ENCODE results near the gene FNDC7.

Gene FNDC7

DNA sequence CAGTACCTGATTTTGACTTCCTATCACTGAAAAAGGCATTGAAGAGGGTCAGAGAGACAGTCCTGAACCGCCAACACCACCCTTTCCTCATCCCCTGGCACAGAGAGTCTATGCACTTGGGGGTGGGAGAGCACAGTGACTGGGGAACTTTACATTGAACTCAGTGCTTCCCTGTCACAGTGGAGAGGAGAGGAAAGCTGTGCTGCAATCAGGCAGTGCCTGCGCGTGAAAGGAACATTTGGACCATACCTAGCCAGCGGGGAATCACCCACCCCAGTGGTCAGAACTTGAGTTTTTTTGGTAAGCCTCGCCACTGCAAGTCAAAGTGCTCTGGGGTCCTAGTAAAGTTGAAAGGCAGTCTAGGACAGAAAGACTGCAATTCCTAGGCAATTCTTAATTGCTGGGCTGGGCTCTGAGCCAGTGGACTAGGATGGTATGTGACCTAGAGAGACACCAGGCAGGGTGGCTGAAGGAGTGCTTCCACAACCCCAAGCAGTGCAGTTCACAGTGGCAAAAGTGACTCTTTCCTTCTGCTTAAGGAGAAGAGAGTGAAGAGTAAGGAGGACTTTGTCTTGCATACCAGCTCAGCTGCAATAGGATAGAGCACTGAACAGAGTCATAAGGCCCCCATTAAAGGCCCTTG is 42.5 kb upstream of the FNDC7 start:
- no peak overlapping the region for H2BK120ac ChIP-seq (ENCODE audit: insufficient read depth, low read length, poor library complexity)
- H3K79me2 ChIP-seq (ENCODE audit: control insufficient read depth, insufficient read depth, low read length, poor library complexity): no peaks in the 10 kb centered on the region
- H3K4me2 ChIP-seq (ENCODE audit: low read length): no peak overlapping the region
- no peak overlapping the region for H3K4ac ChIP-seq (ENCODE audit: low read depth, low read length)
- no peak overlapping the region for H3K14ac ChIP-seq (ENCODE audit: low read length)
- H3K9me3 ChIP-seq (ENCODE audit: insufficient read depth, low read depth, low read length): no peaks in the 10 kb centered on the region
- H3K23ac ChIP-seq (ENCODE audit: low read length): no peak overlapping the region
- no peaks in the 10 kb centered on the region for H3K79me1 ChIP-seq (ENCODE audit: low read length)
- no CpG with 5 or more reads among the region's 5 CpGs for whole genome bisulfite sequencing (ENCODE audit: extremely low coverage, insufficient coverage, insufficient read length)
- no peak overlapping the region for H4K8ac ChIP-seq (ENCODE audit: low read depth, low read length)
- no peaks in the 10 kb centered on the region for H3K36me3 ChIP-seq (ENCODE audit: control insufficient read depth in 1 of 2, insufficient read depth in 2 of 2, low read length in 2 of 2)
- no peak overlapping the region for H3K9ac ChIP-seq (ENCODE audit: low read length)
- H3K27ac ChIP-seq (ENCODE audit: low read depth, low read length): no peak overlapping the region
- H3K4me1 ChIP-seq (ENCODE audit: control insufficient read depth in 1 of 2, insufficient read depth in 2 of 2, low read length in 2 of 2): no peaks in the 10 kb centered on the region
- H2AFZ ChIP-seq (ENCODE audit: insufficient read depth, low read length, poor library complexity): no peak overlapping the region
- H3K4me3 ChIP-seq (ENCODE audit: low read depth, low read length): no peak overlapping the region
- H3K27me3 ChIP-seq (ENCODE audit: insufficient read depth, low read length): no peaks in the 10 kb centered on the region
- no peak overlapping the region for H4K91ac ChIP-seq (ENCODE audit: low read depth, low read length)
- DNase-seq: no peak
- no peak overlapping the region for H2BK5ac ChIP-seq (ENCODE audit: low read depth, low read length, poor library complexity)
- no peak overlapping the region for H3K18ac ChIP-seq (ENCODE audit: low read length)
- H2BK12ac ChIP-seq (ENCODE audit: low read length): no peak overlapping the region
- no peak overlapping the region for H2AK5ac ChIP-seq (ENCODE audit: low read length)
- H4K12ac ChIP-seq (ENCODE audit: low read depth, low read length): no peak overlapping the region

- Histone ChIP-seq H4K12ac (ENCODE audit: low read depth, low read length) (no peak overlapping the region), H3K23ac (ENCODE audit: low read length) (no peak overlapping the region), H3K79me2 (ENCODE audit: control insufficient read depth, insufficient read depth, low read length, poor library complexity) (no peaks in the 10 kb centered on the region), H2AFZ (ENCODE audit: insufficient read depth, low read length, poor library complexity) (no peak overlapping the region), H3K14ac (ENCODE audit: low read length) (no peak overlapping the region), H4K8ac (ENCODE audit: low read depth, low read length) (no peak overlapping the region), H2BK5ac (ENCODE audit: low read depth, low read length, poor library complexity) (no peak overlapping the region), H3K4me2 (ENCODE audit: low read length) (no peak overlapping the region), H3K18ac (ENCODE audit: low read length) (no peak overlapping the region), H3K27ac (ENCODE audit: low read depth, low read length) (no peak overlapping the region), H3K27me3 (ENCODE audit: insufficient read depth, low read length) (no peaks in the 10 kb centered on the region), H3K4me3 (ENCODE audit: low read depth, low read length) (no peak overlapping the region), H3K9me3 (ENCODE audit: insufficient read depth, low read depth, low read length) (no peaks in the 10 kb centered on the region), H4K91ac (ENCODE audit: low read depth, low read length) (no peak overlapping the region), H3K36me3 (ENCODE audit: control insufficient read depth in 1 of 2, insufficient read depth in 2 of 2, low read length in 2 of 2) (no peaks in the 10 kb centered on the region), H2AK5ac (ENCODE audit: low read length) (no peak overlapping the region), H2BK120ac (ENCODE audit: insufficient read depth, low read length, poor library complexity) (no peak overlapping the region), H3K9ac (ENCODE audit: low read length) (no peak overlapping the region), H3K4me1 (ENCODE audit: control insufficient read depth in 1 of 2, insufficient read depth in 2 of 2, low read length in 2 of 2) (no peaks in the 10 kb centered on the region), H3K79me1 (ENCODE audit: low read length) (no peaks in the 10 kb centered on the region), H3K4ac (ENCODE audit: low read depth, low read length) (no peak overlapping the region), H2BK12ac (ENCODE audit: low read length) (no peak overlapping the region)
- DNase-seq: no peak
- WGBS (ENCODE audit: extremely low coverage, insufficient coverage, insufficient read length): no CpG with 5 or more reads among the region's 2 CpGs
Measured at GRCh38 chr1:108671143-108671542, 41.6 kb upstream of the FNDC7 start.

- Histone ChIP-seq H2AK5ac (ENCODE audit: low read length) (no peak overlapping the region), H3K4ac (ENCODE audit: low read depth, low read length) (no peak overlapping the region), H3K4me3 (ENCODE audit: low read depth, low read length) (no peak overlapping the region), H2BK120ac (ENCODE audit: insufficient read depth, low read length, poor library complexity) (no peak overlapping the region), H3K27me3 (ENCODE audit: insufficient read depth, low read length) (no peaks in the 10 kb centered on the region), H3K79me1 (ENCODE audit: low read length) (peaks cover 2% of the 10 kb centered on the region), H3K4me2 (ENCODE audit: low read length) (no peak overlapping the region), H3K27ac (ENCODE audit: low read depth, low read length) (no peak overlapping the region), H2BK5ac (ENCODE audit: low read depth, low read length, poor library complexity) (no peak overlapping the region), H3K23ac (ENCODE audit: low read length) (no peak overlapping the region), H3K9ac (ENCODE audit: low read length) (no peak overlapping the region), H3K9me3 (ENCODE audit: insufficient read depth, low read depth, low read length) (peaks cover 1% of the 10 kb centered on the region), H3K79me2 (ENCODE audit: control insufficient read depth, insufficient read depth, low read length, poor library complexity) (no peaks in the 10 kb centered on the region), H4K12ac (ENCODE audit: low read depth, low read length) (no peak overlapping the region), H3K14ac (ENCODE audit: low read length) (no peak overlapping the region), H2AFZ (ENCODE audit: insufficient read depth, low read length, poor library complexity) (no peak overlapping the region), H4K8ac (ENCODE audit: low read depth, low read length) (no peak overlapping the region), H3K18ac (ENCODE audit: low read length) (no peak overlapping the region), H3K4me1 (ENCODE audit: control insufficient read depth in 1 of 2, insufficient read depth in 2 of 2, low read length in 2 of 2) (no peaks in the 10 kb centered on the region), H2BK12ac (ENCODE audit: low read length) (no peak overlapping the region), H3K36me3 (ENCODE audit: control insufficient read depth in 1 of 2, insufficient read depth in 2 of 2, low read length in 2 of 2) (no peaks in the 10 kb centered on the region), H4K91ac (ENCODE audit: low read depth, low read length) (no peak overlapping the region)
- no CpG with 5 or more reads among the region's 4 CpGs for WGBS (ENCODE audit: extremely low coverage, insufficient coverage, insufficient read length)
- DNase-seq: peak; percentile 4 to 15
Measured at GRCh38 chr1:108678706-108679105, 34.0 kb upstream of the FNDC7 start.

DNA sequence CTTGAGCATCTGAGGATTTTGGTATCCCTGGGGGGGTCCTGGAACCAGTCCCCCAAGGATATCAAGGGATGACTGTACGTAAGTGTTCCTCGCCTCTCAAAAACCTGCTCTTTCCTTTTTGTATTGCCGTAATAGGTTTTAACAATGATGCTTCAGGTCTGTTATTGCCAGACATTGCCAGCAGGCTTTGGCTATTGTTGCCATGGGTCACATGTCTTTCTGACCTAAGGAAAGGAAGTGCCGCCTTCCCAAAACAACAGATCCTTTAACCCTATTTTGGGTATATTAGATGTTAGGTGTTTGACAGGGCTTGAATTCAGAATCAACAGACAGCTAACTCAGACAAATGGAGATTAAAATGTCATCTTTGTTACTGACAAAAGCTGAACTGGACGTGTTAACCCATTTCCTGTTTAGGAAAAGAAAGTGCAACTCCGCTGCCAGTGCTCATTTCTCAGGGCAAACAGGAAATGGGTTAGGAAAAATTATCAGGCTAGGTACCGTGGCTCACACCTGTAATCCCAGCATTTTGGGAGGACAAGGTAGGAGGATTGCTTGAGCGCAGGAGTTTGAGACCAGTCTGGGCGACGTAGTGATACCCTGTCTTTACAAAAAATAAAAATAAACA is 33.0 kb upstream of the FNDC7 start:
- no peak overlapping the region for H3K9ac ChIP-seq (ENCODE audit: low read length)
- DNase-seq: no peak
- peaks cover 2% of the 10 kb centered on the region for H3K79me1 ChIP-seq (ENCODE audit: low read length)
- H3K27me3 ChIP-seq (ENCODE audit: insufficient read depth, low read length): no peaks in the 10 kb centered on the region
- H4K12ac ChIP-seq (ENCODE audit: low read depth, low read length): no peak overlapping the region
- H2AK5ac ChIP-seq (ENCODE audit: low read length): no peak overlapping the region
- H4K91ac ChIP-seq (ENCODE audit: low read depth, low read length): no peak overlapping the region
- H2BK120ac ChIP-seq (ENCODE audit: insufficient read depth, low read length, poor library complexity): no peak overlapping the region
- H4K8ac ChIP-seq (ENCODE audit: low read depth, low read length): no peak overlapping the region
- H3K79me2 ChIP-seq (ENCODE audit: control insufficient read depth, insufficient read depth, low read length, poor library complexity): no peaks in the 10 kb centered on the region
- no peak overlapping the region for H3K4me3 ChIP-seq (ENCODE audit: low read depth, low read length)
- no peaks in the 10 kb centered on the region for H3K36me3 ChIP-seq (ENCODE audit: control insufficient read depth in 1 of 2, insufficient read depth in 2 of 2, low read length in 2 of 2)
- no peak overlapping the region for H3K4ac ChIP-seq (ENCODE audit: low read depth, low read length)
- H3K18ac ChIP-seq (ENCODE audit: low read length): no peak overlapping the region
- no peak overlapping the region for H3K14ac ChIP-seq (ENCODE audit: low read length)
- H3K9me3 ChIP-seq (ENCODE audit: insufficient read depth, low read depth, low read length): peaks cover 1% of the 10 kb centered on the region
- H2BK12ac ChIP-seq (ENCODE audit: low read length): no peak overlapping the region
- no peak overlapping the region for H2AFZ ChIP-seq (ENCODE audit: insufficient read depth, low read length, poor library complexity)
- no peak overlapping the region for H3K4me2 ChIP-seq (ENCODE audit: low read length)
- H3K4me1 ChIP-seq (ENCODE audit: control insufficient read depth in 1 of 2, insufficient read depth in 2 of 2, low read length in 2 of 2): no peaks in the 10 kb centered on the region
- no peak overlapping the region for H2BK5ac ChIP-seq (ENCODE audit: low read depth, low read length, poor library complexity)
- H3K27ac ChIP-seq (ENCODE audit: low read depth, low read length): no peak overlapping the region
- no CpG with 5 or more reads among the region's 10 CpGs for WGBS (ENCODE audit: extremely low coverage, insufficient coverage, insufficient read length)
- H3K23ac ChIP-seq (ENCODE audit: low read length): no peak overlapping the region
